Epithelial cell of umbilical artery (primary cell): ENCODE results near the gene CUEDC1. TPM values are rescaled to one million over a fixed set of nuclear protein-coding genes. Genes with fewer than 3 reads are reported as not detected.

Experiments
- total RNA-seq: library from RNA; depleted of rRNA; stranded (reverse); fragments of >200 nt; gene quantifications from 2 replicates; pipeline ENCODE4 v1.2.3, GENCODE V29; 2014

The CUEDC1 gene
- 2.9 and 4.0 TPM in 2 replicates for total RNA-seq

GRCh38 chr17:57955183-57955931 lies at the start of gene CUEDC1:
TSS of gene CUEDC1 (minus strand) at chr17:57955412. CDS start at chr17:57885564, 69,848 bp downstream.

GRCh38 chr17:57987581-57988300 lies 32.5 kb upstream of the CUEDC1 start, which contains the start of gene VEZF1:
TSS of gene VEZF1 (minus strand) at chr17:57988254. CDS start at chr17:57988111, 143 bp downstream.

GRCh38 chr17:57849874-57850754 lies 105.1 kb downstream of the CUEDC1 start, which contains the start of gene MRPS23:
TSS of gene MRPS23 (minus strand) at chr17:57850044. CDS start at chr17:57850010, 34 bp downstream.

Other genes starting within 250 kb of the CUEDC1 start
- not detected in 2 replicates for gene CCDC182, start 210.1 kb downstream of the CUEDC1 start, total RNA-seq
- gene MRPS23, start 105.4 kb downstream of the CUEDC1 start, total RNA-seq = 28.3 and 58.8 TPM in 2 replicates
- 24.7 and 30.1 TPM in 2 replicates for gene VEZF1, start 32.8 kb upstream of the CUEDC1 start, total RNA-seq
- gene SRSF1, start 51.8 kb upstream of the CUEDC1 start, total RNA-seq = 541 and 878 TPM in 2 replicates
- 7.8 and 11.6 TPM in 2 replicates for gene DYNLL2, start 128.0 kb upstream of the CUEDC1 start, total RNA-seq
- gene OR4D1, start 193.0 kb upstream of the CUEDC1 start, total RNA-seq = not detected in 2 replicates
- gene OR4D2, start 211.6 kb upstream of the CUEDC1 start, total RNA-seq = not detected in 2 replicates
- not detected in 2 replicates for gene EPX, start 237.3 kb upstream of the CUEDC1 start, total RNA-seq